NCI-H526 (cell line): Measurements from ENCODE around the gene NEURL1.

Experiments
- DNase-seq, 2 experiments: peaks; one replicate each; lab custom pipeline; 2025; lab: John Stamatoyannopoulos, UW

NEURL1 gene

DNA sequence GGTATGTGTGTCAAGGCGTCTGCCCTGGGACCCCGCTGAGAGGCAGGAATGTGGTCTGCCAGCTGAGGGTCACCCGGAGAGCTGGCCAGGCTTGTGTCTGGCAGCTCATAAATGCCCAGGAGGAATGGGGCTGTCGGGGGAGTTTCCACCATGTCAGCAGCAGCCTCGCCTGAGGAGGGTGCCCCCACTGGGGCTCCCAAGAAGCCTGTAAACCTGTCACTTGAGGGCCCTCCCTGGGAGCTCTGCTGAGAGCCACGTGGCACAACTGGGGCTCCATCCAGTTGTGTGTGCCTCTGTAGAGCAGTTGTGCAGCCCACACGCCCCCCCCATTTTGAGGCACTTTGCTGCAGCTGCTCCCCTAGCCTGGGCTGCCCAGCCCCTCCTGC is 70.6 kb downstream of the NEURL1 start:
- DNase-seq = no peak

DNA sequence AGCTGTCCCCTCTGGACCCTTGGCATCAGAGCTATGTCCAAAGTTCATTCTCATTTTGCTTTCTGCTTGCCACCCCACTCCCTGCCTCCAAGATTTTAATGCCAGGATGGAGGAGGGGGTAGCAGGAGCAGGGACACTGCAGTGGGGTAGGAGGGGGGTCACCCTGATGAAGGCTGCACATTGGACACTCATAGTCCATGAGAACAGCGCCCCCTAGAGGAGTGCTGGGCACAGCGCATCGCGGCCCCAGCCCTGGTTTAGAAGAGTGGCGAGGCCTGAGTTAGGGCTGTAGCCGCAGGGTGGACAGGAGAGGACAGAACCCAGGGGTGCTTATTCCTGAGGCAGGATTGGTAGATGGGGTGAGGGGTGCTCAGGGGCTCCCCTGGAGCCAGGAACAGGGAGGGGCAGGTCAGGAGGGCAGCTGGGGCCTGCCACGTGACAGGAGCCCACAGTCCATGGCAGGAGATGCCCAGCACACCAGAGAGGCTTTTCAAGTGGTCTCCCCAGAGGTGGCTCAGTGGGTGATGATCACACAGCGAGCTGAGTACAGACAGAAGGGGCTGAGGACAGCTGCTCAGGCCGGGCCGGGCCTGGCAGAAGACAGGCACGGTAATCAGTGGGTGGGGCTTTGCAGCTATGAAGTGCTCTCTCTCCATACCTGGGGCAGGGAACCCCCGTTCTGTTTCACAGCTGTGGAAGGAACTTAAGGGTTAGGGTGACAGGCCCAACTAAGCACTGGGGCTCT is 71.4 kb downstream of the NEURL1 start:
- peak in 1 of 2 experiments; percentile 57 for DNase-seq

DNA sequence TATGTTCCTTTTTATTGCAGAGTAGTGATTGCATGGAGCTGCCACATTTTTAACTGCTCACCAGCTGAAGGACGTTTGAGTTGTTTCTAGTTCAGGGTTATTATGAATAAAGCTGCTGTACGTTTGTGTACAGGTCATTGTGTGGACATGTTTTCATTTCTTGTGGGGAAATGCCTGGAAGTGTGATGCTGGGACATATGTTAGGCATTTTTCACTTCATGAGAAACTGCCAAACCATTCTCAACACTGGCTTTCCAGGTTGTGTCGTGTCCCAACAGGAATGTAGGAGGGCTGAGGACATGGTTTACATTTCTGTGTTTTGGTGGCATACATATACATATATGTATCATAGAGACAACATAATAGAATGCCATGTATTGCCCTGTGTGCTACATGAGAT is 73.0 kb downstream of the NEURL1 start:
- no peak for DNase-seq

DNA sequence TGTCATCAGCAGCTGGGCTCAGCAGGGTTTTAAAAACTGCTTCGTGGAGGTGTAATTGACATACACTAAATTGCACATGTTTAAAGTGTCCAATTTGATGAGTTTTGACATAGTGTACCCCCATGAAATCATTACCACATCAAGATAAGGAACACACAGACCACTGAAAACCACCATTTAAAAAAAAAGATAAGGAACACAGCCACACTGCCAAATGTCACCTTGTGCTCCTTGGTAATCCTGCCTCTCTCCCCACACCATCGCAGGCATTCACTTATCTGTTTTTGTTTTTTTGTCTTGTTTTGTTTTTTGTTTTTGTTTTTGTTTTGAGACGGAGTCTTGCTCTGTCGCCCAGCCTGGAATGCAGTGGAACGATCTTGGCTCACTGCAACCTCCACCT is 75.0 kb downstream of the NEURL1 start:
- no peak for DNase-seq

DNA sequence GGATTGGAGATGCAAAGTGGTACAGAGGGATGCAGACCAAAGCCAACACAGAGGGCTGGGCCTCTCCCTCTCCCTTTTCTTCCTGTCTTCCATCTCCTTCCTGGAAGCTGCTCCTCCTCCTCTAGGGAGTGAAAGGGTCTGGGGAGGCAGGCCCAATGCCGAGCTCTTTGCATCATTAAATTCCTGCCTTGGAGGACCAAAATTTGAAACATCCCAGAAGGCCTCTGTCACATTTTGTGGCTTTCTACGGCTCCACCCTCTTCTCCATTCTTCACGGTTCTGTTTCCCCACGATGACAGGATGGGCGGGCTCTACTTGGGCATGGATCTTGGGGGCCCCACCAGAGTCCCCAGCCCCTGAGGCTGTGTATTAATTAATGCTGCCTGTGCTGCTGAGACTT is 76.4 kb downstream of the NEURL1 start:
- no peak for DNase-seq

DNA sequence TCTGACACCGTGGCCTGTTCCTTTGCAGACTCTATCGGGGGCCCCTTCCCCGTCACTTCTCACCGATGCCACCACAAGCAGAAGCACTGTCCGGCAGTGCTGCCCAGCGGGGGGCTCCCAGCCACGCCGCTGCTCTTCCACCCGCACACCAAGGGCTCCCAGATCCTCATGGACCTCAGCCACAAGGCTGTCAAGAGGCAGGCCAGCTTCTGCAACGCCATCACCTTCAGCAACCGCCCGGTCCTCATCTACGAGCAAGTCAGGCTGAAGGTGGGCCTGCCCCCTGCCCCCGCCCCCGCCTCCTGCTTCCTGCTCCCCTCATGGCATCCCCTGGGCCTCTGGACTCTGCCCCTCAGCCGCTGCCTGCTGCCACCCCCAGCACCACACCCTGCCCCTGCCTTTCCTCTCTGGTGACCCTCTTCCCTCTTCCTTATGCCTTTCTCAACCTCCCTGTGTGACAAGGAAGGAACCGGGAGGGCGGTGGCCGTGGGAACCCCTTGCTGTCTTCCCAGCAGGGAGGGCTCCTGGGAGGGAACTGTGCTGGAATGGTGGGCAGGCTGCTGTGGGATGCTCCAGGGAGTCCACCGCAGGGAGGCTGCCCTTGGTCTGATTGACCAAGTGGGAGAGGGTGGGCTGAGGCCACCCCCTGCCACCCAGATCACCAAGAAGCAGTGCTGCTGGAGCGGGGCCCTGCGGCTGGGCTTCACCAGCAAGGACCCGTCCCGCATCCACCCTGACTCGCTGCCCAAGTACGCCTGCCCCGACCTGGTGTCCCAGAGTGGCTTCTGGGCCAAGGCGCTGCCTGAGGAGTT is 77.5 kb downstream of the NEURL1 start:
- no peak for DNase-seq

DNA sequence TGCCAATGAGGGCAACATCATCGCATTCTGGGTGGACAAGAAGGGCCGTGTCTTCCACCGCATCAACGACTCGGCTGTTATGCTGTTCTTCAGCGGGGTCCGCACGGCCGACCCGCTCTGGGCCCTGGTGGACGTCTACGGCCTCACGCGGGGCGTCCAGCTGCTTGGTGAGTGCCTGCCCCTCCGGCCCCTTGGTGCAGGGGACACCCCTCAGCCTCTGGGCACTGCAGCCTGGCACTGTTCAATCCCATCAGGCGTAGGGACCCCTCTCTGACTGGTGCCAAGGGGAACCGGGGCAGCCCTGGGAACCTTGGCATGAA is 78.1 kb downstream of the NEURL1 start:
- DNase-seq = no peak

DNA sequence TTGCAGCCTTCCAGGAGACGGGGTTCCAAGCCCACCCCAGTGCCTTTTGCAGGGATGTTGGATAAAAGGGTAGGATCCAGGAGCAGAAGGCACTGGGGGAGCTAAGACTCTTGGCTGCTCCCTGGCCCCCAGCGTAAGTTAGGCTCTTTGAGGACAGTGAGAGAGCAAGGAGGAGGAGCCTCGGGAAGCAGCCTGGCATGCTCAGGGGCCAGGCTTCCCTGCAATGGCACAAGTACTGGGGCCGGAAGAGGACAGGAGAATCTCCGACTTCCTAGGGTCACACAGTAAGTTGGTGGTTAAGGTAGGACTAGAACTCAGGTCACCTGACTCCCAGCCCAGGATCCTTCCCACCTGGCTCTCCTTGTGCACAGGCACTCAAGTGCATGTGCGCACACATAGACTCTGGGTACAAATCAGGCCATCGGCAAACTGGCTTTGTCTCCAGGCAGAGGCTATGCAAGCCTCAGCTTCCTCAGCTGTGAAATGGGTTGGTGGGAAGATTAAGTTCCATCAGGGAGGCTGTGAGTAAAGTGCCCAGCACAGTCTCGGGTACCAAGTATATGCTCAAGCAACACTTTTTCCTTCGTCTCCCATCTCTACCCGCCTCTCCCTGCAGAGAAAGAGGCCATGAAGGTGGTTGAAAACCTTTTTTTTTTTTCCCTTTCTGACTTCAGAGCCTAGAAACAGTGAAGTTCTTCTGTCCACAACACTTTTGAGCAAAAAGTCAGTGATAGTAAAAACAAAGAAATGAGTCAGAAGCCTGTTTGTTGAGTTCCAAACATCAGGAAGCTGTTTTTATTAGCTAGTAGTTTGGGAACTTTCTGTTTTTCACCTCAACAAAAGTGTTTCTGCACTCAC is 79.1 kb downstream of the NEURL1 start:
- DNase-seq = no peak

DNA sequence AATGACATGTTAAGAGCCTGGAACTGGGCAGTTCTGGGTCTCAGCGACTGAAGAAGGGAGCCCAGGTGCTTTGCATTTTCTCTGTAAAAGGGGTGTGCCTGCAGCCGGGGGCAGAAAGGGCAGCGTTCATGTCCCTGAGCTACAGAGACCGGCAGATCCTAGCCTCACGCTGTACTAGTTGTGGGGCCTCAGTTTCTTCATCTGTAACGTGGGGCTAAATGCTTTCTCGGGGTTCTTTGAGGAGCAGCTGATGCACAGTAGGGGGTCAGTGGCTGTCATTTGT is 79.6 kb downstream of the NEURL1 start:
- DNase-seq = no peak

DNA sequence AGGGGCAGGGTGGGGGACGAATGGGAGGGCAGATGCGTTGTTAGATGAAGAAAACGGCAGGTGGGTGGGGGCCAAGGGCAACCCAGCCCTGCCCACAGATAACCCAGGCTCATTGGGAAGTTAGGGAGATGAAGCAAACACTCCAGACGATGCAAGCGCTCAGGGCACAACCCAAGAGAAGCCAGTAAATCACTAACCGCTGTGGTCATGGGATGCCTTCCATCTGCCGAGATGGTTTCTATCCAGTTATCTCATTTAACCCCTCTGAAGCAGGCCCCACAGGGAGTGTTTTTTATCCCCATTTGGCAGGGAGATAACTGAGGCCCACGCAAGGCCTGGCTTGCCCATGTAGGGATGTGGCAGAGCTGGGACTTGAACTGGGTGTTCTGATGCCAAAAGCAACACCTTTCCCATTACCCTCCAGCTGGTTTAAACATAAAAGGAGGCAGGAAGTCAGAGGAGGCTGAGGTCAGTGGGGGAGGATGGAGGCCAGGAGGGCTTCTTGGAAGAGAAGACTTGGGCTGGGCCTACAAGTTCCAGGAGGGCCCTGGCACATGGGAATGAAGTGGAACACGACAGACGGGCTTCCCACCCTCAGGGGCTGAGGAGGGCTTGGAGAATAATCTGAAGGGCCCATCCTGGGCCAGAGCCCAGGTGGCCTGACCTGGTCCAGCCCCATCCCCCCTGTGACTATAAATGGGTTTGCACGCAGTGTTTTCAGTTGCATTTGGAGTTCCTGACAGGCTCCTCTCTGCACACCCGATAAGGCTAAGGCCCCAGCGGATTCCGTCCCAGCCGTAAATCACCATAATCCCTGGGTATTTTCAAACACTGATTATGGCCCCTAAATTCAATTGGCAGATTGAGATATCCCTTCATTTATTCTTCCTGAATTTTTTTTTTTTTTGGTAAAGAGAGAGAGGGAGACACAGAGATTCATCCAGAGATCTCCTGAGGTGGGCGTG is 80.9 kb downstream of the NEURL1 start:
- DNase-seq = no peak

DNA sequence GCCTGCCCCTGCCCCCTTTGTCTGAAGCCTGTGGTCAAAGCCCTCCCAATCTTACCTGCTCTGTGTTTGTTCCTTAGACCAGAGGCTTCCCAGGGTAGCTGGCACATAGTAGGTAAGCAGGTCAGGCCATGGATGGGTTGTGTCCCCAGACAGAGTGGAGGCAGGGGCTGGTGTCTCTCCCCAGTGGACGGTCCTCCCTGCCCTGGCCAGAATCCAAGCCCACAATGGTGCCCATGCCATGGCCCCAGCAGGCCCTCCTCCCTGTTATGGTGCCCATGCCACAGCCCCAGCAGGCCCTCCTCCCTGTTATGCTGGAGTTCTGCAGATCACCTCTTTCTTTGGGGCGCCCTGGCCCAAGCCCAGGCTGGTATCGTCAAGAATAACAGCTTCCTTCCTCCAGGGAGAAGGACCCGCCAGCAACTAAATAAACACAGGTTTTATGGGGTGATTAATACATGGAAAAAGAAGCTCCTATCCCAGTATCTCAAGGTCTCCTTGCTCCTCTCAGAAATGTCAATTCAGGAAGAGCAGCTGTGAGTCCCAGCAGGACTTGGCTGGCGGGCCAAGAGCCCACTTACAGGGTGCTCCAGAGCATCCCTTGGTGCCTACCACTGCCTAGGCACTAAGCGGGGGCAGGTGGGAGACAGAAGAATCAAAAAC is 82.0 kb downstream of the NEURL1 start:
- no peak for DNase-seq

DNA sequence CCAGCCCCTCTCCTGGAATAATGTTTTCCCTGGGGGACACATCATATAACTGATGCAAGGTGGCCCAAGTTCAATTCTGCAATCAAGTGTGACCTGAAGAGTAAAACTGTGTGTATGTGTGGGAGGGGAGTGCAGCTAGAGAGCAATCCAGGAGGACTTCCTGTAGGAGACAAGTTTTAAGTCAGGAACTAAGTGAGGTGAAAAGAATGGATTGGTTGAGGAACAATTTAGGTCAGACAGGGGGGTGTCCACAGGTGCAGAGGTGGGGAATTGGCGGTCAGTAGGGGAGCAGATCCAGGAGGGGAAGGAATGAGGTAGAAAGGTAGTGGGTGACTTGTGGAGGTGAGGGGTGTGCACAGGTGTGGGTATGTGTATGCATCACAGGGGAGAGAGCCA is 82.6 kb downstream of the NEURL1 start:
- no peak for DNase-seq

DNA sequence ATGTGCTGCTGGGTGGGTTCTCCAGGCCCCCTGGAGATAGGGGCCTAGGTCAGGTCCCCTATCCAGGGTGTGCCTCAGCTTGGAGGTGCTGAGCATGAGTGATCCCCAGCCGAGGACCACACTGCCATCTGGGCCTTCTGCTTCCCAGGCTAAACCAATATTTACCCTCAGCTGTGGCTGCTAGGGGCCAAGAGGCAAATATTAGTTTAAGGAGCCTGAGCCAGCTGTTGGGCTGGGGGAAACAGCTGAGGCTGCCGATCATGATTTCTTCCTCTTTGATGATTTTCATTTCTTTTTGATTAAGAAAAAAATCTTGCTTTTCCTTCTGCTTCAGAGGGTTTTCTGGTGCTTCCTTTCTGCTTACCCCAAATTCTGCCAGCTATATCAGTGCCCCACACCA is 83.4 kb downstream of the NEURL1 start:
- DNase-seq = peak in 1 of 2 experiments; percentile 12

DNA sequence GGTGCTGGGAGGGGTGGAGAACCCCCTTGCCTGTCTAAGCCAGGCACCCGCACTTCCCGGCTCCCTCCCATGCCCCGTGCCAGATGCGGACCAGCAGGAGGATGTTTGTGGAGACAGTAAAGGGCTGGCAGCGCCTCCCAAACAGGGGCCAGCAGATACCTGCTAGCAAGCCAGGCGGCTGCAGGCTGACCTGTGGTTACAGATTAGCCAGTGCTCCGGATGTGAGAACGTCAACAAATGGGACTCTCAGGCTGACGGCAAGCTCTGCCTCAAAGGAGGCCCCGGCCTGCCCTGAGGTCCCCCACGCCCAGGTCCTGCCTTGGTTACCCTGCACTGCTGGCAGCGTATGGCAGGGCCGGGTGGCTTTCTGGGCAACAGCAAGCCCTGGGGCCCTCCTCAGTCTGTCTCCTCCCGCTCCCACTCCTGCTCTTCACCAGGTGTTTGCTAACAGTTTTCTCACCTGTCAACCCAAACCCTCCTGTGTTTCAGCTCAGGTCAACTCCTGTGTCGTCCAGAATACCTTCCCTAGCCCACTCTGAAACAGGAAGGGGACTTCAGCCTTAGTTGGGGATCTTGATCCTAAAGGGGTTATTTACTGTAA is 85.4 kb downstream of the NEURL1 start:
- no peak for DNase-seq

DNA sequence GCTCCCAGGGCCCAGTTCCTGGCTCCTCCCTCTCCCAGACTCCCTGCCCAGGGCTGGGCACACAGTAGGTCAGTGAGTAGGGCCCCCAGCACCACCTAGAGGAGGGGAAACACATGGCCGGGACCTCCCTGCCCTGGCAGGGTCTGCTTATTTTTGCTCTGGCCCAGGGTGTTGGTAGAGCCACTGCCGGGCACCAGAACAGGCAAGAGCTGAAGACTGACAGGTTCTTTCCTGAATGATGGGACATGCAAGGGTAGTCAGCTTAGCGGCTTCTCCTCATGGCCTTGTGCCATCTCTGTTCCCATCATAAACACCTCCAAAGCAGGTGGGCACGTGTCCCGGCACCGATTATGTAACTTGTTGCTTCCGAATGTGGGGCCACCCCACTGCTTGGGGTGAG is 86.5 kb downstream of the NEURL1 start:
- no peak for DNase-seq

DNA sequence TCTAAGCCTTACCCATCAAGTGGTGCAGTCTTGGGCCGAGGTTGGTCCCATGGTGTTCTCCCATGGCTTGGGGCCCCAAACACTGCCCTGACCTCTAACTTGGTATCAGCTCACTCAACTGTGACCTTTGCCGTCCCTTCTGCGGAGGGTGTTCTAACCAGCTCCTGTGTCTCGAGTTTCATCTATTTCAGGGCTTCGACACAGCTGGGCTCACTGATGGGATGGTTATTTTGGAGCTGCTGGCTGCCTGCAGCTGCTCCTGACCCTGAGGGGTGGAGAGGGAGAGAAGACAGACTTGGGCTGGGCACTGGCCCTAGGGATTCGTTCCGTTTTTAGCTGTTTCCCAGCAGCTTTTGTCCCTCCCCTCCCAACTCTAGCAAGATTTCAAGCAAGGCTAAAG is 86.9 kb downstream of the NEURL1 start:
- DNase-seq = no peak

DNA sequence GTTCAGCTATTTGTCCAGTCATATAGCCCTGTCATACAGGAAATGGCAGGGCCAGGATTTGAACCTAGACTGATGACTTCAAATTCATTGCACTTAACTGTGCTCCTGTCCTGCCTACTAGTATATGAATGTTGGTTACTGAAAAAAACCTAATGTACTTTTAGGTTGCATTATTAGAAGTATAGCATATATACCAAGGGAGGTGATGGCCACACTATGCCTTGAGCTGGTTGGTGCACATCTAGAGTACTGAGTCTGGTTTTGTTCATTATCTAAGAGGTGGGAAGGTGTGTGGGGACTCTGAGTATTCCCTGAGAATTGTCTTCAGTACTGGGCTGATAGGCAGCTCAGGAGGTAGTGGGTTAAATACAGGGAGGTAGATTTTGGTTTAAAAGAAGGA is 88.0 kb downstream of the NEURL1 start:
- DNase-seq = no peak

DNA sequence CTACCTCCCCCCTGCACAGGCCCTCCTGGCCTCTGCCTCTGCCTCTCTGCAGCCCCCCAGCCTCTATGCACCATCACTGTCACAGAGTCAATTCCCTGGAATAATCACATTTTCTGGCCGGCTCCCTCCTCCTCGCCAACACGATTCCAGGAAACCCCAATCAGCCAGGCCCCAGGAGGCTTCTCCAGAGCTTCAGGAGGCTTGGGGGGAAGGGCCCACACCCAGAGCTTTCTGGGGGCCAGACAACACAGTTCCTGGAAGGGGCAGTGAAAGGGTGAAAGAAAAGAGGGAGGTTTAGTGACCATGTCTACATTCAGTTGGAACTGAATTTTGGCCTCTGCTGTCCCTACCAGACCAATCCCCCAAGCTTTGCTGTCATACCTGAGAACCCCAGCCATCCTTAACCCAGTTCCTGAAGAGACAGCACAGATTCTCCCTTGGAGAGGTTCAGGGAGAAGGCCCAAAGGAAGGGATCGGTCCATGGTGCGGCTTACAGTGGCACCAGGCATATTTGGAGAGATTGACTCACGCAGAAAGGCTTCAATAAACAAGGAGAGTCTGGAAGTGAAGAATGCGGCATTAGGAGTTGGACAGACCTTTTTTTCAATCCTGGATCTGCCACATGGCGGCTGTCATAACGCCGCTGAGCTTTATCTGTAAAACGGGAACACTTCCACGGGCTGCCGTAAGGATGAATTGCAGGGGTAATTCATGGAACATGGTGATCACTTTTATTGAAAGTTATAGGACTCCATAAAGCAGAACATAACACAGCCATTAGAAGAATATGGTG is 89.0 kb downstream of the NEURL1 start:
- no peak for DNase-seq

DNA sequence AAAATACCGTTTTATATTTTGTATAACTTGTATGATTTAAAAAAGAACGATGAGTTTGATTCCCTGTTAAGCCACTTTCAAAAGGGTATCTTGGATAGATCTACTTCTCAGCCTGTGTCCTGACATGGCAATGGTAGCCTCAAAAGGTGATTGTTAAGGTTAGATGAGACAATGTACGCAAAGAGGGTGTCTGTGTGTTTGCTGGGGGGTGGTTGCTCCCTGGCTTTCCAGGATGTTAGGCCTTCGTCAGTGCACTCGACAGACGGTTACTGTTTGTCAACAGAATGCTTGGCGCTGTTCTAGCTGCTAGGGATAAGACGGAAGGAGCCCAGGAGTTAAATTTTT is 90.3 kb downstream of the NEURL1 start:
- DNase-seq = no peak
